ENCODE data around the gene LYSET.

GRCh38 chr14:93195316-93195999, 10.3 kb downstream of the LYSET start:
- no peak for TF ChIP-seq EZH2 (IDR thresholded peaks at IDR 0.05; ENCODE audit: low read depth)
- no peak for TF ChIP-seq CTCF (conservative IDR thresholded peaks at IDR 0.05)

All from PC-9 (cell line).